Activated naive CD4-positive, alpha-beta T cell treated with anti-CD3 and anti-CD28 coated beads for 36 hours (primary cell): Measurements from ENCODE around the gene DNAJC22. TPM values are rescaled to one million over a fixed set of nuclear protein-coding genes. Genes with fewer than 3 reads are reported as not detected.

Experiments
- CTCF ChIA-PET: fragments of 350-600 bp; sonication (Branson Sonifier 250); formaldehyde crosslinking; loops from one replicate; lab custom pipeline; 2021; ENCODE audit warnings: antibody characterized with exemption; lab: Charles Lee
- DNase-seq: peaks from one replicate; pipeline ENCODE4 v3.0.0-alpha.2; 2020
- H3K27ac Mint-ChIP-seq: one replicate; pipeline ENCODE4 v1.8.0; 2021; ENCODE audit warnings: mild to moderate bottlenecking, mixed read lengths
- H3K27me3 Mint-ChIP-seq: one replicate; pipeline ENCODE4 v1.8.0; 2021; ENCODE audit warnings: low read depth, mixed read lengths
- H3K36me3 Mint-ChIP-seq: one replicate; pipeline ENCODE4 v1.8.0; 2021; ENCODE audit warnings: low read depth, mixed read lengths
- H3K4me1 Mint-ChIP-seq: one replicate; pipeline ENCODE4 v1.8.0; 2021; ENCODE audit warnings: low read depth, mixed read lengths
- H3K4me3 Mint-ChIP-seq: one replicate; pipeline ENCODE4 v1.8.0; 2021; ENCODE audit warnings: mild to moderate bottlenecking, moderate library complexity, mixed read lengths
- H3K9me3 Mint-ChIP-seq: one replicate; pipeline ENCODE4 v1.8.0; 2021; ENCODE audit warnings: mixed read lengths
- intact Hi-C: fragments of 100-400 bp; cut with micrococcal nuclease; formaldehyde crosslinking; loops from one replicate; pipeline ENCODE4 v1.15.1; 2023
- total RNA-seq, 2 experiments: library from RNA; stranded (reverse); gene quantifications; one replicate each; pipeline ENCODE4 v1.2.3, GENCODE V29; 2021

DNAJC22 gene
- total RNA-seq, 2 experiments from 2014 or later, result not detected

GRCh38 chr12:49340095-49340870 is 6.4 kb upstream of the DNAJC22 start:
- Mint-ChIP-seq H3K36me3 (no peaks in the 10 kb centered on the region), H3K4me1 (peaks cover 41% of the 10 kb centered on the region), H3K4me3 (no peak overlapping the region), H3K27ac (no peak overlapping the region), H3K27me3 (peaks cover 71% of the 10 kb centered on the region), H3K9me3 (no peaks in the 10 kb centered on the region)
- CTCF ChIA-PET, result interaction anchor here (0.5 to 4.3 kb wide), 7 partner anchors 10 to 66 kb away, joined by 3 to 153 read pairs (median 7); partner anchors contain the start of gene PRPH
- no peak for DNase-seq
- intact Hi-C loops, result loop anchor here (5.0 to 10.0 kb wide), 2 partner anchors 253 to 365 kb away; partner anchors contain the start of genes WNT1 and WNT10B

GRCh38 chr12:49340971-49341776 is 5.5 kb upstream of the DNAJC22 start:
- intact Hi-C loops, result loop anchor here (5.0 to 10.0 kb wide), 2 partner anchors 254 to 366 kb away; partner anchors contain the start of genes WNT1 and WNT10B
- CTCF ChIA-PET, result interaction anchor here (0.8 to 3.9 kb wide), 14 partner anchors 9 to 288 kb away, joined by 3 to 153 read pairs (median 4); partner anchors contain the start of genes PRPH and TROAP
- DNase-seq, result no peak
- Mint-ChIP-seq H3K9me3 (no peaks in the 10 kb centered on the region), H3K4me1 (peaks cover 45% of the 10 kb centered on the region), H3K27ac (no peak overlapping the region), H3K36me3 (no peaks in the 10 kb centered on the region), H3K27me3 (peaks cover 74% of the 10 kb centered on the region), H3K4me3 (no peak overlapping the region)

- intact Hi-C loops, result loop anchor here (1.0 to 10.0 kb wide), 6 partner anchors 19 to 367 kb away; partner anchors contain the start of genes TUBA1C, WNT1 and WNT10B
- no peaks in the 10 kb centered on the region for H3K9me3 Mint-ChIP-seq
- no peaks in the 10 kb centered on the region for H3K36me3 Mint-ChIP-seq
- DNase-seq, result no peak
- H3K27ac Mint-ChIP-seq, result no peak overlapping the region
- H3K27me3 Mint-ChIP-seq, result peaks cover 77% of the 10 kb centered on the region
- CTCF ChIA-PET, result interaction anchor here (0.6 to 3.9 kb wide), 19 partner anchors 10 to 288 kb away, joined by 3 to 153 read pairs (median 5); partner anchors contain the start of genes PRPH and TROAP
- peaks cover 47% of the 10 kb centered on the region for H3K4me1 Mint-ChIP-seq
- no peak overlapping the region for H3K4me3 Mint-ChIP-seq
Observed at GRCh38 chr12:49341777-49342065, 5.0 kb upstream of the DNAJC22 start.

DNA sequence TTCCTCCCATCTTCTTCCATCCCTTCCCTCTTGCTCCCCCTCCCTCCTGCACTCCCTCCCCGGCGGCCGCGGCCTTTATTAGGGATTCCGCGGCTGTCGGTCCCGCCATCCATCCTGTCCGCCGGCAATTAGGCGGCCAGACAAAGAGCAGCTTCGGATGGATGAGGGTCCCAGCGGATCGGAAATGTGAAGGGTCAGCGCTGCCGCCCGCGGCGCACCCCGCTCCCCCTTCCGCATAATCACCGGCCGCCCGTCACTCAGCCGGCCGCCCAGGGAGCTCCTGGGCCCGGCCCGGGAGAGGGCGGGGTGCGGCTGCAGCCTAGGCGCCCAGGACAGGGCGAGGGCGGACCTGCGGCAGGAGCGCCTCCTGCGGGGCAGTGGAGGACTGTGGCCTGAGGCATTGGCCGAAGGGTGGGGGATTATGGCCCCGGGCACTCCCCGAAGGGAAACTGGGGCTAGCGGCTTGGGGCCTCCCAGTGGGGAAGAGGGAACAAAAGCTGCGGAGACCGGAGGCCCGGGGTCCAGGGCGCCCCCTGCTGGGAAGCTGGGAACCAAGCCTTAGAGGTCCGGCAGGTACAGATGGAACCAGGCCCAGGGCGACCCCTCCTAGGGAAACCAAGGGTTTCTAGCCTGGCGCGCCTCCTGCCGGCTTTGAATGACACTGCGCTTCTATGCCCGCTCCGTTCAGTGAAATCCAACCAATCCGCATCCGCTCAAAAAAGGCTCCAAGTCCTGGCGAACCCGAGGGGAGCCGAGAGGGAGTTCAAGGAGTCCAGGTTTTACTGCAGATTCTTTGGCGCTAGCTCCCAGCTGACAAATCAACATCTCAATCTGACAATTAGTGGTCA is 4.4 kb upstream of the DNAJC22 start:
- no peak overlapping the region for H3K27ac Mint-ChIP-seq
- DNase-seq, result peak; percentile 90
- H3K4me1 Mint-ChIP-seq, result peaks cover 48% of the 10 kb centered on the region
- H3K9me3 Mint-ChIP-seq, result no peaks in the 10 kb centered on the region
- H3K36me3 Mint-ChIP-seq, result no peaks in the 10 kb centered on the region
- CTCF ChIA-PET, result interaction anchor here (0.6 to 3.9 kb wide), 24 partner anchors 10 to 287 kb away, joined by 3 to 153 read pairs (median 5); partner anchors contain the start of genes PRPH, SPATS2 and TROAP
- intact Hi-C loops, result loop anchor here (1.0 to 10.0 kb wide), 6 partner anchors 20 to 367 kb away; partner anchors contain the start of genes TUBA1C, WNT1 and WNT10B
- H3K27me3 Mint-ChIP-seq, result peaks cover 78% of the 10 kb centered on the region
- no peak overlapping the region for H3K4me3 Mint-ChIP-seq

DNA sequence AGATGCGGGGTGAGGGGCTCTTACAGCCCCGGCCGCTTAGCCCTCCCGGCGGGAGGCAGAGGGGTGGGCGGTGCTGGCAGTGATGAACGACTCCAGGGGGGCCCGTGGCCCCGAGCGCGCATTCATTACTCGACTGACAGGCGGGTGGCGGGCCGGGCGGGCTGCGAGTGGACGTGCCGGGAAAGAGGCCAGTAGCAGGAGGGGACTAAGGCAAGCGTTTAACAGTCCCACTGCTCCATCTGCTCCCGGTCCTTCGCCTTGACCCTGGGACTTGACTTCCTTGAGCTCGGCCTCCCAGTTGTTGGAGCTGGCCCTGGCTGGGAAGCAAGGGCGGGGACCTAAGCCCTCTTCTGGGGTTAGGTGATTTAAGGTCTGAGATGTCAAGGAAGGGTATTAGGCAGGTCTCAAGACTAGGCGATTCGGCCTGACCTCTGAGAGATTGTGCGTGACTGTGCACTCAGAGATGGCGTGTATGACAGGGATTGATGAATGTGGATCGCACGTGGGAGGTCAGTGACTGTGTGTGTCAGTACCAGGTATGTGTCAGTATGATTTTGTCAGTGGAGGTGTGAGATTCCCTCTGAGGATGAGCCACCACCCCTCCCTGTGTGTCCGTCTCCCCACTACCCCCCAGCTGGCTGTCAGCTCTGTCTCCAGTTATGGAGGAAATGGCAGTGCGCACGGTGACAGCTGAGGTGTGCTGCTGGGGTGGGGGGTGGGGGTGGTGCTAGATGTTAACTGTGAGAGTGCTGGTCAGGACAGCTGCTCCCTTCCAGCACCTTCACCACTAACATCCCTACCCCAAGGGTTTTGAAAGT is 3.6 kb upstream of the DNAJC22 start:
- no peaks in the 10 kb centered on the region for H3K9me3 Mint-ChIP-seq
- peaks cover 43% of the 10 kb centered on the region for H3K4me1 Mint-ChIP-seq
- H3K4me3 Mint-ChIP-seq, result peak overlapping the region; percentile 1
- no peaks in the 10 kb centered on the region for H3K36me3 Mint-ChIP-seq
- peak; percentile 73 for DNase-seq
- peaks cover 74% of the 10 kb centered on the region for H3K27me3 Mint-ChIP-seq
- intact Hi-C loops, result loop anchor here (1.0 to 10.0 kb wide), 6 partner anchors 21 to 368 kb away; partner anchors contain the start of genes TUBA1C, WNT1 and WNT10B
- CTCF ChIA-PET, result interaction anchor here (0.6 to 3.9 kb wide), 19 partner anchors 10 to 210 kb away, joined by 3 to 153 read pairs (median 5); partner anchors contain the start of genes PRPH, SPATS2 and TROAP
- H3K27ac Mint-ChIP-seq, result peak overlapping the region; percentile 48

DNA sequence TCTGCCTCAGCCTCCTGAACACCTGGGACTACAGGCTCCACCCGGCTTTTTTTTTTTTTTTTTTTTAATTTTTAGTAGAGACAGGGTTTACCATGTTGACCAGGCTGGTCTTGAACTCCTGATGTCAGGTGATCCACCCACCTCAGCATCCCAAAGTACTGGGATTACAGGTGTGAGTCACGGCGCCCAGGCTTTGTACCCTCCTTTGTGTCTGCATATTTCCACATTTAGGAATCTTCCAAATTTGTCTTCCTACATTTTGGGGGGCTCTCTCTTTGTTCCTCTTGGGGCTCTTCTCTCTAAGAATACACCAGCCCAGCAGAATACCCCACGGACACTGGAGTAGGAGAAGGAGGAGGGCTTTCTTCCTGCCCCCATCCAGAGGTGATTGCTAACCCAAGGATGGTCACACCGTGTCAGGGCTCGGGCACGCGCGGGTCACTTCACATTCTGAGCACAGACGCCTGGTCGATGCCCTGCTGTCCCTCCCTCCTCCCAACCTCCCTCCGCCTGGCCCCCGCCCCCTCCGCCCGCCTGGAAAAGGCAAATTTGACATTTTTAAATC is 2.1 kb upstream of the DNAJC22 start:
- intact Hi-C loops, result loop anchor here (5.0 to 10.0 kb wide), 2 partner anchors 257 to 370 kb away; partner anchors contain the start of genes WNT1 and WNT10B
- H3K27ac Mint-ChIP-seq, result no peak overlapping the region
- H3K27me3 Mint-ChIP-seq, result peaks cover 69% of the 10 kb centered on the region
- H3K36me3 Mint-ChIP-seq, result no peaks in the 10 kb centered on the region
- no peak for DNase-seq
- H3K9me3 Mint-ChIP-seq, result no peaks in the 10 kb centered on the region
- H3K4me3 Mint-ChIP-seq, result no peak overlapping the region
- CTCF ChIA-PET, result interaction anchor here (0.6 to 3.9 kb wide), 3 partner anchors 13 to 167 kb away, joined by 5 to 153 read pairs (median 28); partner anchors contain the start of gene PRPH
- H3K4me1 Mint-ChIP-seq, result peaks cover 42% of the 10 kb centered on the region

GRCh38 chr12:49345051-49345824 is 1.4 kb upstream of the DNAJC22 start:
- no peak for DNase-seq
- Mint-ChIP-seq H3K36me3 (no peaks in the 10 kb centered on the region), H3K27ac (no peak overlapping the region), H3K4me1 (peaks cover 42% of the 10 kb centered on the region), H3K9me3 (no peaks in the 10 kb centered on the region), H3K27me3 (peaks cover 67% of the 10 kb centered on the region), H3K4me3 (no peak overlapping the region)
- intact Hi-C loops, result loop anchor here (10.0 kb wide), 1 partner anchor 370 kb away; the partner anchor contains the start of genes WNT1 and WNT10B
- CTCF ChIA-PET, result interaction anchor here (0.8 to 3.5 kb wide), 2 partner anchors 14 to 49 kb away, joined by 3 to 30 read pairs; partner anchors contain the start of gene PRPH

DNA sequence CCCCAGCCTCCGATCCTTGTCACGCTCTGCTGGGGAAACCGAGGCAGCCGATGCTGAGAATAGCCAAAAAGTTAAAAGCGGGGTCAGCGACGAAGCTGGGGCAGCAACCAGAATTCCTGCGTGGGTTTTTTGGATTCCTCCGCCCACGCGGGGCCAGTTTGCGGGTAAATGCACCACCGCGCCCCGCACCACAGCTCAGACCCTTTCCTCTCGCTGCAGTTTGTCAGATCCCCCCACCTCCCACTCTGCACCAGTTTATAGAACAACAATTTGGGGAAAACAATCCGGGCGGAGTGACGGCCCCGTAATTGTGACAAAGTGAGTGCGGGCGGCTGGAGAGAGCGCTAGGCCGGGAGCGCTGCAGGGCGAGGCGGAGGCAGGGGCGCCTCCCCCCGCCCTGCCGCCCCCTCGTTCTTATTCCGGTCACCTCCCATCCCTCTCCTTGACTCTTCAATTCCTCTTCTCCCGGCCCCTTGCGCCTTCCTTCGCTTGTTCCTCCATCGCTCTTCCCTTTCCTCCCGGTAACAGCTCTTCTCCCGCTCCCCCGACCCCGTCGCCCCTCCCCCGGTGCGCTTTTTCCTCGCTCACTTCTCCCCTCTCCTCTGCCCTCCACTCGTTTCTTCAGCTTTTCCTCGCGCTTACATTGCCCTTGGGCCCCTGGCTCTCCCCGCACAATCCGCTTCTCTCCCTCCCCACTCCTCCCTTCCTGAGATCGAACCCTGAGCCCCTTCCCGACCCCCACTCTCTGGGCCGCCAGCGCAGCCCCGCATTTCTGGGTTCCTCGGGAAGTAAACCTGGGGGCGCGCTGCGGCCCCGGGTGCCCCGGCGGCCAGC is 646 bp upstream of the DNAJC22 start:
- Mint-ChIP-seq H3K27ac (no peak overlapping the region), H3K36me3 (no peaks in the 10 kb centered on the region), H3K4me1 (peaks cover 42% of the 10 kb centered on the region), H3K27me3 (peaks cover 62% of the 10 kb centered on the region), H3K4me3 (peak overlapping the region; percentile 58), H3K9me3 (no peaks in the 10 kb centered on the region)
- no peak for DNase-seq
- CTCF ChIA-PET, result interaction anchor here (0.8 to 8.7 kb wide), 8 partner anchors 13 to 168 kb away, joined by 3 to 97 read pairs (median 12); partner anchors contain the start of genes PRPH and TUBA1C
- intact Hi-C loops, result loop anchor here (2.0 to 10.0 kb wide), 2 partner anchors 21 to 371 kb away; partner anchors contain the start of genes SPATS2, WNT1 and WNT10B
